GM06990 (cell line): ENCODE results near the gene ELK3.

Experiments
- DNase-seq: peaks from one replicate; pipeline ENCODE4 v3.0.0-alpha.2; 2011; ENCODE audit not compliant: insufficient read length; ENCODE audit errors: extremely low read depth
- H3K27me3 ChIP-seq: replicated peaks from 2 replicates; pipeline ENCODE4 v1.6.0; 2011; ENCODE audit warnings: low read length; ENCODE audit not compliant: control insufficient read depth, insufficient read depth
- H3K36me3 ChIP-seq: 2 replicates; pipeline ENCODE4 v1.5.1; 2011; ENCODE audit warnings: low read length; ENCODE audit not compliant: control insufficient read depth, insufficient read depth
- H3K4me3 ChIP-seq: replicated peaks from 2 replicates; pipeline ENCODE4 v1.5.1; 2011; ENCODE audit warnings: low read depth, mild to moderate bottlenecking, control low read depth, low read length
- TF ChIP-seq, protein P1 (sequence below): IDR thresholded peaks from 2 replicates; pipeline ENCODE4 v1.5.1; 2011; ENCODE audit warnings: low read length, control low read depth, mild to moderate bottlenecking, inconsistent platforms; ENCODE audit not compliant: insufficient read depth, poor library complexity, severe bottlenecking

ELK3 gene

GRCh38 chr12:96223411-96224218, 29.4 kb downstream of the ELK3 start:
- DNase-seq, result no peak
- peaks cover 6% of the 10 kb centered on the region for H3K36me3 ChIP-seq
- no peaks in the 10 kb centered on the region for H3K27me3 ChIP-seq
- TF ChIP-seq, protein P1, sequence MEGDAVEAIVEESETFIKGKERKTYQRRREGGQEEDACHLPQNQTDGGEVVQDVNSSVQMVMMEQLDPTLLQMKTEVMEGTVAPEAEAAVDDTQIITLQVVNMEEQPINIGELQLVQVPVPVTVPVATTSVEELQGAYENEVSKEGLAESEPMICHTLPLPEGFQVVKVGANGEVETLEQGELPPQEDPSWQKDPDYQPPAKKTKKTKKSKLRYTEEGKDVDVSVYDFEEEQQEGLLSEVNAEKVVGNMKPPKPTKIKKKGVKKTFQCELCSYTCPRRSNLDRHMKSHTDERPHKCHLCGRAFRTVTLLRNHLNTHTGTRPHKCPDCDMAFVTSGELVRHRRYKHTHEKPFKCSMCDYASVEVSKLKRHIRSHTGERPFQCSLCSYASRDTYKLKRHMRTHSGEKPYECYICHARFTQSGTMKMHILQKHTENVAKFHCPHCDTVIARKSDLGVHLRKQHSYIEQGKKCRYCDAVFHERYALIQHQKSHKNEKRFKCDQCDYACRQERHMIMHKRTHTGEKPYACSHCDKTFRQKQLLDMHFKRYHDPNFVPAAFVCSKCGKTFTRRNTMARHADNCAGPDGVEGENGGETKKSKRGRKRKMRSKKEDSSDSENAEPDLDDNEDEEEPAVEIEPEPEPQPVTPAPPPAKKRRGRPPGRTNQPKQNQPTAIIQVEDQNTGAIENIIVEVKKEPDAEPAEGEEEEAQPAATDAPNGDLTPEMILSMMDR, result no peak
- H3K4me3 ChIP-seq, result no peak overlapping the region

DNA sequence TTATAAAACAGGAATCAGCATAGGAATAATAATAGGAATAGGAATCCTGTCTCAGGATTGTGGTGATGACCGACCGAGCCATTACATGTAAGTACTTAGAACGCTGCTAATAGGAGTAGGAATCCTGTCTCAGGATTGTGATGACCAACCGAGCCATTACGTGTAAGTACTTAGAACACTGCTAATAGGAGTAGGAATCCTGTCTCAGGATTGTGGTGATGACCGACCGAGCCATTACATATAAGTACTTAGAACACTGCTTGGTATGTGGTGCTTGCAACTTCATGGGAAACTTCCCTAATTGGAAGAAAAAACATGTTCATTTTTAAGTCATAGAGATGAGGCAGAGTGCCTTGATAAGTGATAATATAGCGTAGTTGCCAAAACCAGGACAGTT, 30.0 kb downstream of the ELK3 start:
- no peak for DNase-seq
- H3K27me3 ChIP-seq, result no peaks in the 10 kb centered on the region
- TF ChIP-seq, protein P1, result no peak
- H3K36me3 ChIP-seq, result peaks cover 6% of the 10 kb centered on the region
- H3K4me3 ChIP-seq, result no peak overlapping the region

DNA sequence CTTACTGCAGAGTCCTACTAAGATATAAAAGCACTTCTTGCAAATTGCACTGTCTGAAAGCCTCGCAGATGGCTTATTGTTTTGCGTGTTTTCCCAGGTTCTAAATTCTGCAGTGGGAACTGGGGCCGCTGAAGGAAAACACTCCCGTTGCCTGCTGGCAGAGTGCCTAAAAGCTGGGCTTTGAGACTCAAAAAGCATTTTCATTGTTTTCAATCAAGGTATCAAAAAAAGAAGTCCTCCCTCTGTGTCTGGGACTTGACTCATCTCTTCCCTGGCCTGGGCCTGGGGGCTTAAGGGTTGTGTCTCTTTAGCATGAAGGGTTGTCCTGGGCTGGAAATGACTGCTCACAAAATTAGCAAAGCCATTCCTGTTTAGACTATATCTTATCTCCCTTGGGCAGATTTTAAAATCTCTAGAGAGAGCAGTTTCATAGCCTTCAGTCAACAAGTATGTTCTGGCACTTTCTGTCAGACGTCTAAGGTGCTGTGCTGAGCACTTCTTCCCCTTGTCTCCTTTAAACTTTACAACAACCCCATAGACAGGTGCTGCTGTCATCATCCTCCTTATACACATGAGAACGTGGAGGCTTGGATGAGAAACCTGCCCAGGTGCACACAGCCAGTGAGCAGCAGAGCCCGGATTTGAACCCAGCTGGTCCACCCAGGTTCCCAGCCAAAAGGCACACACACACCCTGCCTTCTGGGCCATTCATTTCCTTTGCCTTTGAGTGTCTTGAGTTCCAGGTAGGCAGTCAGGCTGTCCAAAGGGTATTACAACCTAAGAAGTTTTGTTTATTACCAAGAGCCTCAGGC, 31.1 kb downstream of the ELK3 start:
- H3K27me3 ChIP-seq, result no peaks in the 10 kb centered on the region
- TF ChIP-seq, protein P1, result no peak
- no peak for DNase-seq
- H3K36me3 ChIP-seq, result peaks cover 6% of the 10 kb centered on the region
- H3K4me3 ChIP-seq, result no peak overlapping the region

- H3K4me3 ChIP-seq, result no peak overlapping the region
- TF ChIP-seq, protein P1, result no peak
- peaks cover 6% of the 10 kb centered on the region for H3K36me3 ChIP-seq
- no peak for DNase-seq
- no peaks in the 10 kb centered on the region for H3K27me3 ChIP-seq
Measured at GRCh38 chr12:96225994-96226399, 31.8 kb downstream of the ELK3 start.

DNA sequence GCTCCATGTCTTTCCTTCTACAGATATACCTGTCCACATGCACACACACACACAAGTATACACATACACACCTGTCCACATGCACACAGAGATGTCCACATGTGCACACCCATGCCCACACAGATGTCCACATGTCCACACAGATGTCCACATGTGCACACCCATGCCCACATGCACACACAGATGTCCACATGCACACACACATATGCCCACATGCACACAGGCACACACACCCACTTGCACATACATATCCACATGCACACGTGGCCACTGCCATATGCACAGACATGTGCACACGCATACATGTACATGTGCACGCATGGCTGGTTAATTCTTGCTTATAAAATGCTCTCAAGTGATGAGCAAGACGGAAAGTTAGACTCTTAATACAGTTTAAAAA, 32.2 kb downstream of the ELK3 start:
- TF ChIP-seq, protein P1, result no peak
- DNase-seq, result no peak
- Histone ChIP-seq H3K4me3 (no peak overlapping the region), H3K36me3 (peaks cover 6% of the 10 kb centered on the region), H3K27me3 (no peaks in the 10 kb centered on the region)
